Lower leg skin (tissue), 4 donors: ENCODE measurements around the gene KICS2. TPM values are rescaled to one million over a fixed set of nuclear protein-coding genes. Genes with fewer than 3 reads are reported as not detected.
"Not testable (repeated sequence)": the region's sequence is repeated elsewhere in the genome, so short reads cannot be mapped to it uniquely, and the experiment has no call there.

ENCODE experiments used
- DNase-seq, 2 donors: peaks; one replicate each; pipeline ENCODE4 v3.0.0-alpha.2; 2019; ENCODE audit warnings: low spot score in 2 of 2
- H3K4me3 ChIP-seq: fragments of 200-600 bp; sonication (generic); 2 replicates; pipeline ENCODE4 v1.5.1; 2017; ENCODE audit warnings: mild to moderate bottlenecking, low read depth; ENCODE audit not compliant: poor library complexity, severe bottlenecking
- CTCF ChIP-seq, 3 donors: fragments of 450-650 bp; IDR thresholded peaks; one replicate each; pipeline ENCODE4 v1.5.1; 2016; ENCODE audit warnings: antibody characterized with exemption in 3 of 3, mild to moderate bottlenecking in 3 of 3, moderate library complexity in 2 of 3
- POLR2A ChIP-seq, 2 donors: fragments of 450-650 bp; IDR thresholded peaks; one replicate each; pipeline ENCODE4 v1.6.1; 2016 to 2017; ENCODE audit warnings: antibody characterized with exemption in 2 of 2, mild to moderate bottlenecking in 1 of 2, moderate library complexity in 1 of 2
- WGBS, 2 donors: methylation state at CpG; one replicate each; pipeline ENCODE4 v1.1.5; 2018; 5-methylcytosine and 5-hydroxymethylcytosine counted together
- intact Hi-C: fragments of 100-400 bp; cut with DNase I; formaldehyde crosslinking; loops from one replicate; pipeline ENCODE4 v1.15.0; 2023; ENCODE audit warnings: low total_unique reads
- total RNA-seq, 4 donors: library from RNA; depleted of rRNA; stranded (reverse); fragments of >200 nt; gene quantifications; one replicate each; pipeline ENCODE4 v1.1.0, GENCODE V29; 2016

The KICS2 gene
- total RNA-seq, 4 donors from 2014 or later = 10.1 to 24.6 (median 16.4) TPM

- 21 to 39% methylated on average over 2 of the region's 2 CpGs for WGBS, 2 donors
- H3K4me3 ChIP-seq = no peak overlapping the region
- intact Hi-C loops = no loop called here
- no peak for TF ChIP-seq POLR2A (IDR thresholded peaks at IDR 0.05)
- TF ChIP-seq CTCF (IDR thresholded peaks at IDR 0.05) = no peak
- no peak for DNase-seq
These were observed 3.5 kb upstream of the KICS2 start for GRCh38 chr12:64225626-64226025.

GRCh38 chr12:64221651-64222008 lies 466 bp downstream of the KICS2 start:
- intact Hi-C loops = no loop called here
- DNase-seq = peak; percentile 86 to 97
- peak overlapping the region; percentile 82 for H3K4me3 ChIP-seq
- no peak for TF ChIP-seq POLR2A (IDR thresholded peaks at IDR 0.05)
- TF ChIP-seq CTCF (IDR thresholded peaks at IDR 0.05) = no peak
- WGBS, 2 donors = 1% methylated on average over 16 of the region's 16 CpGs

GRCh38 chr12:64220046-64220445 lies 2.0 kb downstream of the KICS2 start:
- 96 to 98% methylated on average over 3 of the region's 3 CpGs for WGBS, 2 donors
- no peak for DNase-seq
- TF ChIP-seq POLR2A (IDR thresholded peaks at IDR 0.05) = no peak
- no peak for TF ChIP-seq CTCF (IDR thresholded peaks at IDR 0.05)
- no peak overlapping the region for H3K4me3 ChIP-seq
- intact Hi-C loops = no loop called here

GRCh38 chr12:64219145-64219544 lies 3.0 kb downstream of the KICS2 start:
- 59 to 64% methylated on average over 2 of the region's 2 CpGs for whole genome bisulfite sequencing, 2 donors
- intact Hi-C loops = no loop called here
- no peak overlapping the region for H3K4me3 ChIP-seq
- DNase-seq = no peak
- TF ChIP-seq CTCF (IDR thresholded peaks at IDR 0.05) (no peak), POLR2A (IDR thresholded peaks at IDR 0.05) (no peak)

- TF ChIP-seq POLR2A (IDR thresholded peaks at IDR 0.05) (no peak), CTCF (IDR thresholded peaks at IDR 0.05) (no peak)
- WGBS, 2 donors = 87 to 90% methylated on average over 5 of the region's 5 CpGs
These were observed 3.5 kb downstream of the KICS2 start for GRCh38 chr12:64218597-64218996.

GRCh38 chr12:64217643-64218042 lies 4.5 kb downstream of the KICS2 start:
- H3K4me3 ChIP-seq, DNase-seq, intact Hi-C loops: not testable (repeated sequence)
- 96 to 98% methylated on average over 7 of the region's 7 CpGs for WGBS, 2 donors

More at GRCh38 chr12:64218597-64218996, 3.5 kb downstream of the KICS2 start:
- DNase-seq = no peak
- no peak overlapping the region for H3K4me3 ChIP-seq
- intact Hi-C loops = no loop called here
